ENCODE results near the gene NPIPB4.
"Not testable (repeated sequence)": the region's sequence is repeated elsewhere in the genome, so short reads cannot be mapped to it uniquely, and the experiment has no call there.

Gene NPIPB4

GRCh38 chr16:21857656-21858055, at the start of gene NPIPB4:
Gene NPIPB4, minus strand, starts transcription at chr16:21857756. Its CDS starts 378 bp downstream, at chr16:21857378.
- DNase-seq (ENCODE audit: low read depth in 3 of 3): not testable (repeated sequence)

GRCh38 chr16:21898998-21899397, 41.4 kb upstream of the NPIPB4 start:
- not testable (repeated sequence) for DNase-seq (ENCODE audit: low read depth in 3 of 3)

GRCh38 chr16:21881988-21882387, 24.4 kb upstream of the NPIPB4 start:
- DNase-seq (ENCODE audit: low read depth in 3 of 3): peak; percentile 0 to 5 (median 1)

- not testable (repeated sequence) for DNase-seq (ENCODE audit: low read depth in 3 of 3)
These were observed 20.4 kb downstream of the NPIPB4 start for GRCh38 chr16:21837186-21837585.

- DNase-seq (ENCODE audit: low read depth in 3 of 3): not testable (repeated sequence)
These were observed 21.2 kb downstream of the NPIPB4 start for GRCh38 chr16:21836334-21836733.

GRCh38 chr16:21835747-21836146, 21.8 kb downstream of the NPIPB4 start:
- DNase-seq (ENCODE audit: low read depth in 3 of 3): not testable (repeated sequence)

GRCh38 chr16:21834211-21834610, 23.3 kb downstream of the NPIPB4 start:
- DNase-seq (ENCODE audit: low read depth in 3 of 3): not testable (repeated sequence)

GRCh38 chr16:21829929-21830328, 27.6 kb downstream of the NPIPB4 start:
- DNase-seq (ENCODE audit: low read depth in 3 of 3): not testable (repeated sequence)

- DNase-seq (ENCODE audit: low read depth in 3 of 3): not testable (repeated sequence)
These were observed 31.4 kb downstream of the NPIPB4 start for GRCh38 chr16:21826067-21826706.

GRCh38 chr16:21825526-21825925, 32.0 kb downstream of the NPIPB4 start:
- DNase-seq (ENCODE audit: low read depth in 3 of 3): not testable (repeated sequence)

- DNase-seq (ENCODE audit: low read depth in 3 of 3): not testable (repeated sequence)
These were observed 34.3 kb downstream of the NPIPB4 start for GRCh38 chr16:21823258-21823657.

- not testable (repeated sequence) for DNase-seq (ENCODE audit: low read depth in 3 of 3)
These were observed 36.6 kb downstream of the NPIPB4 start for GRCh38 chr16:21820908-21821465.

GRCh38 chr16:21820028-21820907, 37.3 kb downstream of the NPIPB4 start:
- peak; percentile 29 to 70 (median 31) for DNase-seq (ENCODE audit: low read depth in 3 of 3)

GRCh38 chr16:21819617-21820016, 37.9 kb downstream of the NPIPB4 start:
- DNase-seq (ENCODE audit: low read depth in 3 of 3): not testable (repeated sequence)

GRCh38 chr16:21817012-21817411, 40.5 kb downstream of the NPIPB4 start:
- DNase-seq (ENCODE audit: low read depth in 3 of 3): not testable (repeated sequence)

- DNase-seq (ENCODE audit: low read depth in 3 of 3): not testable (repeated sequence)
These were observed 41.9 kb downstream of the NPIPB4 start for GRCh38 chr16:21815694-21816093.

GRCh38 chr16:21802375-21802663, 55.2 kb downstream of the NPIPB4 start:
- DNase-seq (ENCODE audit: low read depth in 3 of 3): not testable (repeated sequence)

- DNase-seq (ENCODE audit: low read depth in 3 of 3): not testable (repeated sequence)
These were observed 55.8 kb downstream of the NPIPB4 start for GRCh38 chr16:21801538-21802374.

GRCh38 chr16:21798601-21799000, 59.0 kb downstream of the NPIPB4 start:
- not testable (repeated sequence) for DNase-seq (ENCODE audit: low read depth in 3 of 3)

GRCh38 chr16:21793310-21793709, 64.2 kb downstream of the NPIPB4 start:
- DNase-seq (ENCODE audit: low read depth in 3 of 3): not testable (repeated sequence)

GRCh38 chr16:21790506-21790905, 67.0 kb downstream of the NPIPB4 start:
- not testable (repeated sequence) for DNase-seq (ENCODE audit: low read depth in 3 of 3)

All from stimulated activated CD4-positive, alpha-beta T cell treated with anti-CD3 and anti-CD28 coated beads, TNF-alpha, amount 100 ng/mL, for 24 hours (primary cell).